Nephron progenitor cell (in vitro differentiated cells): ENCODE measurements around the gene ADGRL3.

Experiments
- DNase-seq: peaks from one replicate; pipeline ENCODE4 v3.0.0; 2021
- H3K27ac Mint-ChIP-seq: 2 replicates; pipeline ENCODE4 v1.8.0; 2021; ENCODE audit warnings: mild to moderate bottlenecking, moderate library complexity, mixed read lengths
- H3K27me3 Mint-ChIP-seq: 2 replicates; pipeline ENCODE4 v1.8.0; 2021; ENCODE audit warnings: mild to moderate bottlenecking, low read depth, mixed read lengths; ENCODE audit not compliant: poor library complexity
- H3K36me3 Mint-ChIP-seq: 2 replicates; pipeline ENCODE4 v1.8.0; 2021; ENCODE audit warnings: low read depth, mixed read lengths
- H3K4me1 Mint-ChIP-seq: 2 replicates; pipeline ENCODE4 v1.8.0; 2021; ENCODE audit warnings: mixed read lengths
- H3K4me3 Mint-ChIP-seq: 2 replicates; pipeline ENCODE4 v1.8.0; 2021; ENCODE audit warnings: mild to moderate bottlenecking, moderate library complexity, mixed read lengths
- H3K9me3 Mint-ChIP-seq: 2 replicates; pipeline ENCODE4 v1.8.0; 2021; ENCODE audit warnings: mild to moderate bottlenecking, moderate library complexity, mixed read lengths
- TF ChIP-seq, protein P1 (sequence below): fragments of 200-600 bp; sonication (generic); IDR thresholded peaks from 2 replicates; pipeline ENCODE4 v1.5.0; 2021; ENCODE audit warnings: antibody characterized with exemption

ADGRL3 gene

DNA sequence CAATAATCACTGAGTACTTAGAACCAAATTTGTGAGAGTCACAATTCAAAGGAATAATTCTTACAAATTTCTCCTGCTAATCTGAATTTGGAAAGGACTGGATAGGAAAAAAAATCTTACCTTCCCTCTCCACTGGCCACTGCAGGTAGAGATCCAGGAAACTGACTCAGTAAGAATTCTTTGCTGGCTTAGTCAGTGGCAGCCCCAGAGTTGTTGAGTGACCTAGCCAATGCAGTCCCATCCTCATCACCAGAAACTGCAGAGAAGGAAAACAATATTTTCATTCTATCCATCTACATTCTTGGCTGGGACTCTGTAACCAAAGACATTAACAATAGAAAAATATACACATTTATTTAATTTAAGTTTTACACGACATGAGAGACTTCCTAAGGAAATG is 572.0 kb downstream of the ADGRL3 start:
- H3K9me3 Mint-ChIP-seq = peaks cover 17% of the 10 kb centered on the region
- H3K27ac Mint-ChIP-seq = no peak overlapping the region
- TF ChIP-seq, protein P1, sequence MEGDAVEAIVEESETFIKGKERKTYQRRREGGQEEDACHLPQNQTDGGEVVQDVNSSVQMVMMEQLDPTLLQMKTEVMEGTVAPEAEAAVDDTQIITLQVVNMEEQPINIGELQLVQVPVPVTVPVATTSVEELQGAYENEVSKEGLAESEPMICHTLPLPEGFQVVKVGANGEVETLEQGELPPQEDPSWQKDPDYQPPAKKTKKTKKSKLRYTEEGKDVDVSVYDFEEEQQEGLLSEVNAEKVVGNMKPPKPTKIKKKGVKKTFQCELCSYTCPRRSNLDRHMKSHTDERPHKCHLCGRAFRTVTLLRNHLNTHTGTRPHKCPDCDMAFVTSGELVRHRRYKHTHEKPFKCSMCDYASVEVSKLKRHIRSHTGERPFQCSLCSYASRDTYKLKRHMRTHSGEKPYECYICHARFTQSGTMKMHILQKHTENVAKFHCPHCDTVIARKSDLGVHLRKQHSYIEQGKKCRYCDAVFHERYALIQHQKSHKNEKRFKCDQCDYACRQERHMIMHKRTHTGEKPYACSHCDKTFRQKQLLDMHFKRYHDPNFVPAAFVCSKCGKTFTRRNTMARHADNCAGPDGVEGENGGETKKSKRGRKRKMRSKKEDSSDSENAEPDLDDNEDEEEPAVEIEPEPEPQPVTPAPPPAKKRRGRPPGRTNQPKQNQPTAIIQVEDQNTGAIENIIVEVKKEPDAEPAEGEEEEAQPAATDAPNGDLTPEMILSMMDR = no peak
- peaks cover 17% of the 10 kb centered on the region for H3K36me3 Mint-ChIP-seq
- H3K27me3 Mint-ChIP-seq = peaks cover 35% of the 10 kb centered on the region
- DNase-seq = no peak
- H3K4me1 Mint-ChIP-seq = peaks cover 35% of the 10 kb centered on the region
- no peak overlapping the region for H3K4me3 Mint-ChIP-seq

GRCh38 chr4:61773655-61774245 is 573.6 kb downstream of the ADGRL3 start:
- H3K4me1 Mint-ChIP-seq = peaks cover 19% of the 10 kb centered on the region
- H3K9me3 Mint-ChIP-seq = peaks cover 9% of the 10 kb centered on the region
- no peak overlapping the region for H3K27ac Mint-ChIP-seq
- no peak overlapping the region for H3K4me3 Mint-ChIP-seq
- DNase-seq = no peak
- TF ChIP-seq, protein P1 = no peak
- H3K36me3 Mint-ChIP-seq = peaks cover 9% of the 10 kb centered on the region
- peaks cover 21% of the 10 kb centered on the region for H3K27me3 Mint-ChIP-seq

DNA sequence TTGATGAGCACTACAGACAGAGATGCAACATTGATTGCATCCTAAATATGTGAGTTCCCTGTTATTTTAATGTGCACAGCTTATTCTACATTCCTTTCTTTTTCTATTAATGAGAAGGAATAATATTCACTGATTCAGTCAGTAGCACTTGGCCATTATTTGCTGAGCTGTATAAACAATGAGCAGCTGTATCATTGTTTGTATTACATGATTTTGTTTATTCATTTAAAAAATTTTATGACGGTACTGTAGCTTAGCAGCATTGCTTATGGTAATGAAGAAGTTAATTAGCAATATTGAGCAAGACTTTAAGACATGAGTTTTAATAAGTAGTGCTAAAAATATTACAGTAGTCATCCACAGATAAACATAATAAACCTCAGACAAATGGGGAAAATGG is 582.0 kb downstream of the ADGRL3 start:
- Mint-ChIP-seq H3K27ac (no peak overlapping the region), H3K4me3 (no peak overlapping the region), H3K36me3 (no peaks in the 10 kb centered on the region), H3K27me3 (no peaks in the 10 kb centered on the region), H3K4me1 (no peaks in the 10 kb centered on the region), H3K9me3 (peaks cover 3% of the 10 kb centered on the region)
- TF ChIP-seq, protein P1 = no peak
- no peak for DNase-seq

DNA sequence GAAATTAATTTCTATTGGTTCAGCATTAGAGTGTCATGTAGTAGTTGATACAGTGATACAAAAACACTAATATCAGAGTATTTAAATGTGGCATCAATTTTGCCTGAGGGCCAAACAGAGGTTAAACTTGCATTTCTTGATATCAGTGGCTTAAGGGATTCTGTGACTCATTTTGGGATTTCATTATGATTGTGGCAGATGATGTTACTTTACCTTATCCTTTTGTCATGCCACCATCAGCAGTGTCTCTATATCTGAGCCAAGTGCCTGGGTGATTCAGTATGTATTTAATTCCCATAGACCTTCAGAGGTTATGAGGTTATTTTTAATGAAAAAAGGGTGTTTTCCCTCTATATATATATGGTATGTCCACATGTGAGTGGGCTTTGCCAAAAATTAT is 582.9 kb downstream of the ADGRL3 start:
- no peak overlapping the region for H3K27ac Mint-ChIP-seq
- TF ChIP-seq, protein P1 = no peak
- H3K4me3 Mint-ChIP-seq = no peak overlapping the region
- DNase-seq = no peak
- H3K27me3 Mint-ChIP-seq = no peaks in the 10 kb centered on the region
- no peaks in the 10 kb centered on the region for H3K4me1 Mint-ChIP-seq
- peaks cover 3% of the 10 kb centered on the region for H3K9me3 Mint-ChIP-seq
- no peaks in the 10 kb centered on the region for H3K36me3 Mint-ChIP-seq

- H3K27ac Mint-ChIP-seq = no peak overlapping the region
- no peak overlapping the region for H3K4me3 Mint-ChIP-seq
- TF ChIP-seq, protein P1 = no peak
- no peaks in the 10 kb centered on the region for H3K27me3 Mint-ChIP-seq
- H3K9me3 Mint-ChIP-seq = peaks cover 15% of the 10 kb centered on the region
- no peak for DNase-seq
- no peaks in the 10 kb centered on the region for H3K4me1 Mint-ChIP-seq
- peaks cover 4% of the 10 kb centered on the region for H3K36me3 Mint-ChIP-seq
Measured at GRCh38 chr4:61785761-61786160, 585.6 kb downstream of the ADGRL3 start.

DNA sequence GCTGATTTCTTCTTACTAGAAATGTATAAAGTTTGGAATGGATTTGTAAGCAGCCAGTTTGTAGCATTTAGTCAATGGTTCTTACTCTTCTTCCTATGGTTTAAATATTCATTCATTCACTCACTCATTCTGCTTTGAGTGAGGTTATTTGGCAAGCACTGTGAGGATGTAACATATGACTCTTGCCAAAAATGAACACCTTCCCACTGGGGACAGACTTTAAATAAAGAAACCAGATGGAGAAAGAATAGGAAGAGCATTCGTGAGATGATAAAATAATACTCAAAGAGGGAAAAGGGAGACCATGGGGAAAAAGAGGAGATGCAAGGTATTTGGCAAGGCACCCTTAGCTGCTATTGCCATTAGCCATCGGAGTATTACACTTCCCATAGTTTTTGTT is 586.1 kb downstream of the ADGRL3 start:
- Mint-ChIP-seq H3K27ac (no peak overlapping the region), H3K36me3 (peaks cover 6% of the 10 kb centered on the region), H3K4me1 (no peaks in the 10 kb centered on the region), H3K4me3 (no peak overlapping the region), H3K9me3 (peaks cover 20% of the 10 kb centered on the region), H3K27me3 (no peaks in the 10 kb centered on the region)
- TF ChIP-seq, protein P1 = no peak
- DNase-seq = no peak
